22Rv1 (cell line): ENCODE data around the gene NGFR.

Experiments used
- ZFX ChIP-seq: fragments of 450-650 bp; IDR thresholded peaks from 2 replicates; pipeline ENCODE4 v1.6.1; 2017; ENCODE audit warnings: antibody characterized with exemption, borderline replicate concordance
- TF ChIP-seq, protein P1 (sequence below): fragments of 450-650 bp; IDR thresholded peaks from 2 replicates; pipeline ENCODE4 v1.5.1; 2017; ENCODE audit warnings: mild to moderate bottlenecking

- TF ChIP-seq, protein P1, sequence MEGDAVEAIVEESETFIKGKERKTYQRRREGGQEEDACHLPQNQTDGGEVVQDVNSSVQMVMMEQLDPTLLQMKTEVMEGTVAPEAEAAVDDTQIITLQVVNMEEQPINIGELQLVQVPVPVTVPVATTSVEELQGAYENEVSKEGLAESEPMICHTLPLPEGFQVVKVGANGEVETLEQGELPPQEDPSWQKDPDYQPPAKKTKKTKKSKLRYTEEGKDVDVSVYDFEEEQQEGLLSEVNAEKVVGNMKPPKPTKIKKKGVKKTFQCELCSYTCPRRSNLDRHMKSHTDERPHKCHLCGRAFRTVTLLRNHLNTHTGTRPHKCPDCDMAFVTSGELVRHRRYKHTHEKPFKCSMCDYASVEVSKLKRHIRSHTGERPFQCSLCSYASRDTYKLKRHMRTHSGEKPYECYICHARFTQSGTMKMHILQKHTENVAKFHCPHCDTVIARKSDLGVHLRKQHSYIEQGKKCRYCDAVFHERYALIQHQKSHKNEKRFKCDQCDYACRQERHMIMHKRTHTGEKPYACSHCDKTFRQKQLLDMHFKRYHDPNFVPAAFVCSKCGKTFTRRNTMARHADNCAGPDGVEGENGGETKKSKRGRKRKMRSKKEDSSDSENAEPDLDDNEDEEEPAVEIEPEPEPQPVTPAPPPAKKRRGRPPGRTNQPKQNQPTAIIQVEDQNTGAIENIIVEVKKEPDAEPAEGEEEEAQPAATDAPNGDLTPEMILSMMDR, result no peak
- no peak for TF ChIP-seq ZFX
Measured at GRCh38 chr17:49501496-49501895, 6.4 kb downstream of the NGFR start.
